Erythroblast (primary cell): Measurements from ENCODE around the gene NRTN.

Experiments used
- GATA1 ChIP-seq: IDR thresholded peaks from 2 replicates; pipeline ENCODE4 v1.6.1; 2011; ENCODE audit warnings: low read depth, mild to moderate bottlenecking, control low read depth, low read length, moderate library complexity
- POLR2A ChIP-seq: IDR thresholded peaks from 2 replicates; pipeline ENCODE4 v1.6.1; 2011; ENCODE audit warnings: mild to moderate bottlenecking, low read length

DNA sequence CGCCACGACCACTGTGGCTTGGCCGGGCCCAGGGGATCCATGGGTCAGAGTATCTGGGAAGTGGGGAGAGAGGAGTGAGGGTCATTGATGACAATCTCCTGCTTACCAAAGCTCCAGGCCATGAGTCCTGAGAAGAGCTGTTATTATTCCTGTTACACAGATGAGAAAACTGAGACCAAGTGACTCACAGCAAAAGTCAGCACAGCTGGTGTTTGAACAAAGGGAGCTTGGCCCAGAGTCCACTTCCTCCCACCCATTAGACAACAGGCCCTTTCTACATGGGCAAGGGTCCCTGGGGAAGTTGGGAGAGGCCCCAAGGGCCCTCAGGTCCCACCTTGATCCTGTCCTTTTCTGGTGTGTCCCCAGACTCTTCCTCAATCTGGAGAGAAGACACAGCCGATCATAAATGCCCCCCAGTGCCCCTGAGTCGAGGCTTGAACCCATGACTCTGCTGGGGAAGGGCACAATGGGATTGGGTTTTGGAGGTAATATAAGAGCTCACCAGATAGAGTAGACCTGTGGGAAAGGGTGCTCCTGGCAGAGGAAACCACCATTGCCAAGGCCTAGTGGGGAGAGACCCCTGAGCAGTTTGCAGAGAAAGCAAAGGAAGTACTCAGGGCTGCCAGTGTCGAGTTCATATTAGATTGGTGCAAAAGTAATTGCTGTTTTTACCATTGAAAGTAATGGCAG lies 27.8 kb downstream of the NRTN start:
- TF ChIP-seq POLR2A (no peak), GATA1 (no peak)
